ENCODE data around the gene SNAI3.

The SNAI3 gene

GRCh38 chr16:88725609-88726407 lies 39.5 kb upstream of the SNAI3 start:
- no peak for DNase-seq
- no peaks in the 10 kb centered on the region for H3K9me3 Mint-ChIP-seq
- no peak overlapping the region for H3K4me3 Mint-ChIP-seq
- ATAC-seq, result no peak
- H3K27me3 Mint-ChIP-seq, result no peaks in the 10 kb centered on the region
- peaks cover 3% of the 10 kb centered on the region for H3K36me3 Mint-ChIP-seq (ENCODE audit: low read depth)
- no peak overlapping the region for H3K27ac Mint-ChIP-seq
- H3K4me1 Mint-ChIP-seq, result no peaks in the 10 kb centered on the region

- no peaks in the 10 kb centered on the region for H3K27me3 Mint-ChIP-seq
- H3K36me3 Mint-ChIP-seq (ENCODE audit: low read depth), result peaks cover 3% of the 10 kb centered on the region
- no peaks in the 10 kb centered on the region for H3K4me1 Mint-ChIP-seq
- ATAC-seq, result no peak
- no peak overlapping the region for H3K27ac Mint-ChIP-seq
- H3K4me3 Mint-ChIP-seq, result no peak overlapping the region
- H3K9me3 Mint-ChIP-seq, result no peaks in the 10 kb centered on the region
- no peak for DNase-seq
Observed at GRCh38 chr16:88724855-88725555, 38.7 kb upstream of the SNAI3 start.

- Mint-ChIP-seq H3K27me3 (no peaks in the 10 kb centered on the region), H3K4me3 (no peak overlapping the region), H3K9me3 (no peaks in the 10 kb centered on the region), H3K4me1 (no peaks in the 10 kb centered on the region), H3K36me3 (ENCODE audit: low read depth) (peaks cover 3% of the 10 kb centered on the region), H3K27ac (no peak overlapping the region)
- ATAC-seq (no peak), DNase-seq (no peak)
Observed at GRCh38 chr16:88723911-88724310, 37.6 kb upstream of the SNAI3 start.

GRCh38 chr16:88723507-88723887 lies 37.2 kb upstream of the SNAI3 start:
- Mint-ChIP-seq H3K27me3 (no peaks in the 10 kb centered on the region), H3K9me3 (no peaks in the 10 kb centered on the region), H3K4me1 (no peaks in the 10 kb centered on the region), H3K36me3 (ENCODE audit: low read depth) (peaks cover 3% of the 10 kb centered on the region), H3K4me3 (no peak overlapping the region), H3K27ac (no peak overlapping the region)
- no peak for DNase-seq
- ATAC-seq, result no peak

- Mint-ChIP-seq H3K27ac (no peak overlapping the region), H3K27me3 (no peaks in the 10 kb centered on the region), H3K36me3 (ENCODE audit: low read depth) (peaks cover 8% of the 10 kb centered on the region), H3K9me3 (no peaks in the 10 kb centered on the region), H3K4me3 (no peak overlapping the region), H3K4me1 (no peaks in the 10 kb centered on the region)
- DNase-seq (no peak), ATAC-seq (no peak)
Observed at GRCh38 chr16:88722784-88723506, 36.6 kb upstream of the SNAI3 start.

- Mint-ChIP-seq H3K4me1 (no peaks in the 10 kb centered on the region), H3K36me3 (ENCODE audit: low read depth) (peaks cover 12% of the 10 kb centered on the region), H3K4me3 (no peak overlapping the region), H3K9me3 (no peaks in the 10 kb centered on the region), H3K27me3 (no peaks in the 10 kb centered on the region), H3K27ac (no peak overlapping the region)
- no peak for DNase-seq
- no peak for ATAC-seq
Observed at GRCh38 chr16:88721815-88722755, 35.8 kb upstream of the SNAI3 start.

- no peak overlapping the region for H3K27ac Mint-ChIP-seq
- H3K36me3 Mint-ChIP-seq (ENCODE audit: low read depth), result peaks cover 14% of the 10 kb centered on the region
- no peak overlapping the region for H3K4me3 Mint-ChIP-seq
- H3K4me1 Mint-ChIP-seq, result no peaks in the 10 kb centered on the region
- no peaks in the 10 kb centered on the region for H3K27me3 Mint-ChIP-seq
- ATAC-seq (no peak), DNase-seq (no peak)
- H3K9me3 Mint-ChIP-seq, result no peaks in the 10 kb centered on the region
Observed at GRCh38 chr16:88721236-88721635, 34.9 kb upstream of the SNAI3 start.

GRCh38 chr16:88720396-88720970 lies 34.2 kb upstream of the SNAI3 start:
- Mint-ChIP-seq H3K4me3 (no peak overlapping the region), H3K27me3 (no peaks in the 10 kb centered on the region), H3K9me3 (no peaks in the 10 kb centered on the region), H3K36me3 (ENCODE audit: low read depth) (peaks cover 14% of the 10 kb centered on the region), H3K4me1 (no peaks in the 10 kb centered on the region), H3K27ac (no peak overlapping the region)
- ATAC-seq, result no peak
- no peak for DNase-seq

- peaks cover 16% of the 10 kb centered on the region for H3K36me3 Mint-ChIP-seq (ENCODE audit: low read depth)
- no peaks in the 10 kb centered on the region for H3K4me1 Mint-ChIP-seq
- H3K4me3 Mint-ChIP-seq, result no peak overlapping the region
- H3K9me3 Mint-ChIP-seq, result no peaks in the 10 kb centered on the region
- DNase-seq (no peak), ATAC-seq (no peak)
- H3K27ac Mint-ChIP-seq, result no peak overlapping the region
- H3K27me3 Mint-ChIP-seq, result no peaks in the 10 kb centered on the region
Observed at GRCh38 chr16:88719933-88720296, 33.6 kb upstream of the SNAI3 start.

- DNase-seq, result no peak
- no peak overlapping the region for H3K4me3 Mint-ChIP-seq
- no peaks in the 10 kb centered on the region for H3K27me3 Mint-ChIP-seq
- H3K27ac Mint-ChIP-seq, result no peak overlapping the region
- peaks cover 13% of the 10 kb centered on the region for H3K36me3 Mint-ChIP-seq (ENCODE audit: low read depth)
- no peaks in the 10 kb centered on the region for H3K9me3 Mint-ChIP-seq
- ATAC-seq, result no peak
- H3K4me1 Mint-ChIP-seq, result no peaks in the 10 kb centered on the region
Observed at GRCh38 chr16:88719267-88719932, 33.1 kb upstream of the SNAI3 start.

GRCh38 chr16:88718178-88718577 lies 31.9 kb upstream of the SNAI3 start:
- H3K27ac Mint-ChIP-seq, result no peak overlapping the region
- ATAC-seq, result no peak

GRCh38 chr16:88716601-88717001 lies 30.3 kb upstream of the SNAI3 start:
- H3K27ac Mint-ChIP-seq, result no peak overlapping the region
- H3K27me3 Mint-ChIP-seq, result no peaks in the 10 kb centered on the region
- DNase-seq (no peak), ATAC-seq (no peak)
- H3K4me1 Mint-ChIP-seq, result no peaks in the 10 kb centered on the region
- no peaks in the 10 kb centered on the region for H3K9me3 Mint-ChIP-seq
- H3K4me3 Mint-ChIP-seq, result no peak overlapping the region
- peaks cover 13% of the 10 kb centered on the region for H3K36me3 Mint-ChIP-seq (ENCODE audit: low read depth)

More at GRCh38 chr16:88718178-88718577, 31.9 kb upstream of the SNAI3 start:
- Mint-ChIP-seq H3K36me3 (ENCODE audit: low read depth) (peaks cover 13% of the 10 kb centered on the region), H3K4me3 (no peak overlapping the region), H3K27me3 (no peaks in the 10 kb centered on the region), H3K4me1 (no peaks in the 10 kb centered on the region), H3K9me3 (no peaks in the 10 kb centered on the region)
- no peak for DNase-seq

- Mint-ChIP-seq H3K4me3 (no peak overlapping the region), H3K9me3 (no peaks in the 10 kb centered on the region), H3K27ac (no peak overlapping the region), H3K4me1 (no peaks in the 10 kb centered on the region), H3K36me3 (ENCODE audit: low read depth) (peaks cover 13% of the 10 kb centered on the region), H3K27me3 (no peaks in the 10 kb centered on the region)
- ATAC-seq (no peak), DNase-seq (no peak)
Observed at GRCh38 chr16:88716201-88716600, 29.9 kb upstream of the SNAI3 start.
